GM12801 (cell line): Measurements from ENCODE around the gene SETD7.

Experiments used
- TF ChIP-seq, protein P1 (sequence below): IDR thresholded peaks from one replicate; pipeline ENCODE4 v1.5.1; 2011; ENCODE audit warnings: control low read depth; ENCODE audit not compliant: insufficient read length; ENCODE audit errors: extremely low read depth

Gene SETD7

GRCh38 chr4:139568206-139568955 lies 12.4 kb upstream of the SETD7 start:
- TF ChIP-seq, protein P1, sequence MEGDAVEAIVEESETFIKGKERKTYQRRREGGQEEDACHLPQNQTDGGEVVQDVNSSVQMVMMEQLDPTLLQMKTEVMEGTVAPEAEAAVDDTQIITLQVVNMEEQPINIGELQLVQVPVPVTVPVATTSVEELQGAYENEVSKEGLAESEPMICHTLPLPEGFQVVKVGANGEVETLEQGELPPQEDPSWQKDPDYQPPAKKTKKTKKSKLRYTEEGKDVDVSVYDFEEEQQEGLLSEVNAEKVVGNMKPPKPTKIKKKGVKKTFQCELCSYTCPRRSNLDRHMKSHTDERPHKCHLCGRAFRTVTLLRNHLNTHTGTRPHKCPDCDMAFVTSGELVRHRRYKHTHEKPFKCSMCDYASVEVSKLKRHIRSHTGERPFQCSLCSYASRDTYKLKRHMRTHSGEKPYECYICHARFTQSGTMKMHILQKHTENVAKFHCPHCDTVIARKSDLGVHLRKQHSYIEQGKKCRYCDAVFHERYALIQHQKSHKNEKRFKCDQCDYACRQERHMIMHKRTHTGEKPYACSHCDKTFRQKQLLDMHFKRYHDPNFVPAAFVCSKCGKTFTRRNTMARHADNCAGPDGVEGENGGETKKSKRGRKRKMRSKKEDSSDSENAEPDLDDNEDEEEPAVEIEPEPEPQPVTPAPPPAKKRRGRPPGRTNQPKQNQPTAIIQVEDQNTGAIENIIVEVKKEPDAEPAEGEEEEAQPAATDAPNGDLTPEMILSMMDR = no peak

DNA sequence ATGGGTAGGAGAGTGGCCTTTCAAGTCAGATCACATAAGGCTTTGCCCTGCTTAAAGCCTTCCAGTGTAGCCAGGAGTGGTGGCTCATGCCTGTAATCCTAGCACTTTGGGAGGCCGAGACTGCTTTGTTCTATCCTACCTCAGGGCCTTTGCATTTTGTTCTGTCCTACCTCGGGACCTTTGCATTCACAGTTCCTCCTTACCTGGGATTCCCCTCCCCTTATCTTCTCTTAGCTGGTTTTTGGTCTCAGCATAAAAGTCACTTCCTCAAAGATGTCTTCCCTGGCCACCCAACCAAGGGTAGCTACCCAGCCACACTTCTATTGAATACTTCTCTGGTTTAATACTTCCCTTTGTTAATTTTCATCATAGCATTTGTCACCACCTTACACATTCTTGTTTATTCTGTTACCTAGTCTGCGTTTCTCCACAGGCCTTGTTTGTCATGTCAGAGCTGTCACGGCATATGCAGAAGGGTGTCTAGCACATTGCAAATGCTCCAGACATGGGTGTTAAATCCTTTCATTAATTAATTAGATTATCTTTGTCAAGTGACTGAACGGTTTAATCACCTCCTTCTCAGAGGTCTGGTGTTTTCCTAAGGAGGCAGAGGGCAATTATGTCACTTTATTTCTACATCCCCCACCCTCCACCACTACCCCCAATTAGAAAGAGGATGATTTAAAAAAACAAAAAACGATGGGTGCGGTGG lies 11.3 kb upstream of the SETD7 start:
- TF ChIP-seq, protein P1 = no peak

DNA sequence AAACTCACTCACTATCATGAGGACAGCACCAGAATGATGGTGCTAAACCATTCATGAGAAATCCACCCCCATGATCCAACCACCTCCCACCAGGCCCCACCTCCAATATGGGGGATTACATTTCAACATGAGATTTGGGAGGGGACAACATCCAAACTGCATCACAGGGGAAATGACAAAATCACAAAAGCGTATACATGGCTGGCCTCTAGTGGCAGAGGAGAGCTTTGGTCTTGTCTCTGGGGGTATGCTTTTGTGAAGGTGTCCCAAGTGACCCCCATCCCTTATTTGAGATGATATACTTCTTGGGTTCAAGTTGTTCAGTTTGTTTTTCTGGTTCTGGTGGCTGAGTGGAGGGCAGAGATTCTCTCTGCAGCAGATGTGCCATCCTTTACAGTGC lies 8.5 kb upstream of the SETD7 start:
- TF ChIP-seq, protein P1 = no peak

- TF ChIP-seq, protein P1 = no peak
Observed at GRCh38 chr4:139563515-139563914, 7.5 kb upstream of the SETD7 start.

DNA sequence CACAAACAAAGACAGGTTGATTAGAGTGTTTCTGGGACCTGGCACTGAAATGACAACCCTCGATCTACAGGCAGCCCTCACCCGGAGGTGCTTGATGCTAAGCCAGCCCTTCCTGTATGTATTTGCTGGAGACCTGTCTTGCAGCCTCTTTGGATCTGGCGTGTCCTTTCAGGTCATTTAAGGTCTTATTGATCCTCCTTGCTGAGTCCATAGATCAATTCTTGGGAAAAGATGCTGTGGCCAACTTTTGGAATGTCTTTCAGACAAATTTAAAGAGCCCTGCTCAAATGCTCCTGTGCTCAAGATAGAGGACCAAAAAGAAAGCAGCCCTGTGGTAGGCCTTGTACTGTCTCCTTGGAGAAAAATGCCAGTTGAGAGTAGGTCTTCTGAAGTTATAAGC lies 6.8 kb upstream of the SETD7 start:
- TF ChIP-seq, protein P1 = no peak

GRCh38 chr4:139562067-139562684 lies 6.2 kb upstream of the SETD7 start:
- TF ChIP-seq, protein P1 = no peak

DNA sequence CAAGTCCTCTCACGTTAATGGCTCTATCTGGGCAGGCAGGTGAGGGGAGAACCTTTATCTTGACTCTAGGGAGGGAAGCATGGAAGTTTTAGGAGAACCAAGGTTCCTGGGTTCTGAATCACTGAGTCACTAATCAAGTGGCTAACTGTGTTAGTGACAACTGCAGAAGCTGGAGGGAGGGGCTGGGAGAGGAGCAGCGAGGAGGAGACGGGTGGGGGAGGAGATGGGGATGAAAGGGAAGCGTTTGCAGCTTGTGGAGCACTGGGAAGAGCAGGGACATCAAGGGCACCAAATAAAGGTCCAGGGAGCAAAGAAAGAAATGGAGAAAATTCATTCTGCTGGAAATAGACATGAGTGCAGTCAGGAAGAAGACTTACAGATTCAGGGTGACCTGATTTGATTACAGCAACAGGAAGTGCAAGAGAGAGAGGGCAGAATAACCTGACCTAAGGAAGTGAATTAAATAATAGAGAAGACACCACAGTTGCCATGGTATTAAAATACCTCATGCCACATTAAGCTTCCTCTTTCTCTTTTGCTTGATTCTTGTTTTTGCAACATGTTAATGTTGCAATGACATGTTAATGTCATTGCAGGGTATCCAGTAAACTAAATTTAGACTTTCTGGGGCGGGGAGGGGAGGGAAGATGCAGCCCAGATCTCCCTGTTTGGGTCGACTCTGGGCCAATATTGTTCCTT lies 4.5 kb upstream of the SETD7 start:
- TF ChIP-seq, protein P1 = no peak
